ENCODE measurements around the gene SLC35A3. TPM values are rescaled to one million over a fixed set of nuclear protein-coding genes. Genes with fewer than 3 reads are reported as not detected.

Gene SLC35A3
- total RNA-seq, 3 donors from 2014 or later, result 86.2 to 205 (median 159) TPM

GRCh38 chr1:99988210-99988765 lies 18.5 kb downstream of the SLC35A3 start:
- TF ChIP-seq, protein P1, sequence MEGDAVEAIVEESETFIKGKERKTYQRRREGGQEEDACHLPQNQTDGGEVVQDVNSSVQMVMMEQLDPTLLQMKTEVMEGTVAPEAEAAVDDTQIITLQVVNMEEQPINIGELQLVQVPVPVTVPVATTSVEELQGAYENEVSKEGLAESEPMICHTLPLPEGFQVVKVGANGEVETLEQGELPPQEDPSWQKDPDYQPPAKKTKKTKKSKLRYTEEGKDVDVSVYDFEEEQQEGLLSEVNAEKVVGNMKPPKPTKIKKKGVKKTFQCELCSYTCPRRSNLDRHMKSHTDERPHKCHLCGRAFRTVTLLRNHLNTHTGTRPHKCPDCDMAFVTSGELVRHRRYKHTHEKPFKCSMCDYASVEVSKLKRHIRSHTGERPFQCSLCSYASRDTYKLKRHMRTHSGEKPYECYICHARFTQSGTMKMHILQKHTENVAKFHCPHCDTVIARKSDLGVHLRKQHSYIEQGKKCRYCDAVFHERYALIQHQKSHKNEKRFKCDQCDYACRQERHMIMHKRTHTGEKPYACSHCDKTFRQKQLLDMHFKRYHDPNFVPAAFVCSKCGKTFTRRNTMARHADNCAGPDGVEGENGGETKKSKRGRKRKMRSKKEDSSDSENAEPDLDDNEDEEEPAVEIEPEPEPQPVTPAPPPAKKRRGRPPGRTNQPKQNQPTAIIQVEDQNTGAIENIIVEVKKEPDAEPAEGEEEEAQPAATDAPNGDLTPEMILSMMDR (IDR thresholded peaks at IDR 0.05), result no peak
- Histone ChIP-seq H3K4me1 (ENCODE audit: low read depth) (peaks cover 11% of the 10 kb centered on the region), H3K4me3 (no peak overlapping the region), H3K9me3 (no peaks in the 10 kb centered on the region), H3K36me3 (ENCODE audit: low read depth) (no peaks in the 10 kb centered on the region)
- ATAC-seq, result no peak
- intact Hi-C loops (cut with DNase I, micrococcal nuclease), result no loop called here
- DNase-seq, result no peak

DNA sequence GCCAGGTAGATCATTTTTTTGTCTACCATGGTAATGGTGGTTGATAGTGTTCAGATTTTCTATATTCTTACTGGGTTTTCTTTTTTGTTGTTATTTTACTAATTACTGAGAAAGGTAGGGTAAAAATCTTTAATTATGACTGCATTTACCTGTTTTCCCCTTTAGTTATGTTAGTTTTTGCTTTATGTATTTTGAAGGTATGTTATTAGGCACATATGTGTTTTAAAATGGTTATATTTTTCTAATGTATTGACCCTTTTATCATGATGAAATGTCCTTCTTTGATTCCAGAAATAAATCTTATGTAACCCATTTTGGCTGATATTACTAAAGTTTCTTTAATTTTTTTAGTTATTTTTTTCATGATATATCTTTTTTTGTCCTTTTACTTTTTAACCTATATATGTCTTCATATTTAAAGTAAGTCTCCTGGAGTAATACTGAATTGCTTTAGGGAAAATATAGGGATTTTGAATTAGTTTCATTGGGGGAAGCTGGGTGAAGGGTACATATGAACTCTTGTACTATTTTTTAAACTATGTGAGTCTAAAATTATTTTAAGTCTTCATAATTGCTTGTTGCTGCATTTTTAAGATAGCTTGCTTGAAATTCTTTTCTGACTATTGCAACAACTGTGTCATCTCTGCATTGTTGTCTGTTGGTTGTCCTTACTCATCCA lies 22.4 kb downstream of the SLC35A3 start:
- DNase-seq (no peak), ATAC-seq (no peak)
- intact Hi-C loops (cut with DNase I, micrococcal nuclease), result no loop called here
- no peaks in the 10 kb centered on the region for H3K4me1 ChIP-seq (ENCODE audit: low read depth)
- H3K4me3 ChIP-seq, result no peak overlapping the region
- no peaks in the 10 kb centered on the region for H3K9me3 ChIP-seq
- H3K36me3 ChIP-seq (ENCODE audit: low read depth), result no peaks in the 10 kb centered on the region
- TF ChIP-seq, protein P1 (IDR thresholded peaks at IDR 0.05), result no peak

DNA sequence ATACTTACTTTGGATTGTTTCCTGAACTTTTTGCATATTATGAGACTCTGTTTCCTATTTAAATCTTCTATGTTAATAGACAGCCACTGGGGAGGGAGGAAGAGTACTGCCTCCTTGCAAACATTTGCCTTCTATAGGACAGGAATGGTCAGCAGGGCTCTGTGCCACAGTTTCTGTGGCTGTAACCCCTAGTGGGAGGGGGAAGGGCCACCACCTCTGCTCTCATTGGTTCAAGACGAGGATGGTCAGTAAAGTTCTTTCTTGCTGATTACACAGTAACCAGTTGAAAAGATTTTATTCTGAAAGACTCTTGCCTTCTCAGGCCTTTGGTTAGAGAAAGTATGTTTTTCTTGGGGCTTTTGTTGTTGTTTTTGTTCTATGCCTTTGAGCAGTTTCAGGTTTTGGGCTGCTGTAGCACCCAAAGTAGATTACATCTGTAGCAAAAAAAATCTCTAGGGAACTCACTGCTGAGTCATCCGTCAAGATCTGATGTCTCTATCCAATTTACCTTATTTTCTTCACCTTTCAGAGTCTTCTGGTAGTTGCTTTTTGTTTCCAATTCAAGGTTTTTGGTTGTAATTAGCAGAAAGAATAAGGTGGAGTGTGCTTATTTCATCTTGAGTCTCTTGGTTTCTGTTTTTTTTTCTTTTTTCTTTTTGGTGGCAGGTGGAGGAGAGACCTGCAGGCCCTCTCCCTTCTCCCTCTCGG lies 23.1 kb downstream of the SLC35A3 start:
- Histone ChIP-seq H3K4me1 (ENCODE audit: low read depth) (no peaks in the 10 kb centered on the region), H3K36me3 (ENCODE audit: low read depth) (no peaks in the 10 kb centered on the region), H3K9me3 (no peaks in the 10 kb centered on the region), H3K4me3 (no peak overlapping the region)
- ATAC-seq (no peak), DNase-seq (no peak)
- TF ChIP-seq, protein P1 (IDR thresholded peaks at IDR 0.05), result no peak
- intact Hi-C loops (cut with DNase I, micrococcal nuclease), result no loop called here

GRCh38 chr1:99993468-99993845 lies 23.7 kb downstream of the SLC35A3 start:
- H3K4me3 ChIP-seq, result no peak overlapping the region
- DNase-seq (no peak), ATAC-seq (no peak)
- no peaks in the 10 kb centered on the region for H3K4me1 ChIP-seq (ENCODE audit: low read depth)
- no peaks in the 10 kb centered on the region for H3K9me3 ChIP-seq
- TF ChIP-seq, protein P1 (IDR thresholded peaks at IDR 0.05), result no peak
- no peaks in the 10 kb centered on the region for H3K36me3 ChIP-seq (ENCODE audit: low read depth)
- intact Hi-C loops (cut with DNase I, micrococcal nuclease), result no loop called here

DNA sequence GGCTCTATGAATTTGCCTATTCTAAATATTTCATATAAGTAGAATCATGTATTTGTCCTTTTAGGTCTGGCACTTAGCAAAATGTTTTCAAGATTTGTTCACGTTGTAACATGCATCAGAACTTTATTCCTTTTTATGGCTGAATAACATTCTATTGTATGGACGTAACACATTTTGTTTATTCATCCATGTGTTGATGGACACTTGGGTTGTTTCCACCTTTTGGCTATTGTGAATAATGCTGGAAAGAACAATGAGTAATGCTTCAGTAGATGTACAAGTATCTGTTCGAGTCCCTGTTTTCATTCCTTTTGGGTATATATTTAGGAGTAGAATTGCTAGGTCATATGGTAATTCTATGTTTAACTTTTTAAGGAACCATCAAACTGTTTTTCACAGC lies 24.7 kb downstream of the SLC35A3 start:
- intact Hi-C loops (cut with DNase I, micrococcal nuclease), result no loop called here
- no peak for DNase-seq
- ATAC-seq, result no peak
- TF ChIP-seq, protein P1 (IDR thresholded peaks at IDR 0.05), result no peak
- no peaks in the 10 kb centered on the region for H3K9me3 ChIP-seq
- H3K4me3 ChIP-seq, result no peak overlapping the region
- H3K36me3 ChIP-seq (ENCODE audit: low read depth), result no peaks in the 10 kb centered on the region
- no peaks in the 10 kb centered on the region for H3K4me1 ChIP-seq (ENCODE audit: low read depth)
